SK-N-MC (cell line): ENCODE results near the gene CSTPP1.

Source experiments
- EZH2 ChIP-seq: fragments of 200-600 bp; sonication (generic); IDR thresholded peaks from one replicate; pipeline ENCODE4 v1.6.1; 2017; ENCODE audit warnings: antibody characterized with exemption
- FOXP2 ChIP-seq: optimal IDR thresholded peaks from 2 replicates; pipeline ENCODE3; 2011; ENCODE audit warnings: mild to moderate bottlenecking, moderate library complexity; ENCODE audit not compliant: insufficient read depth; ENCODE audit errors: extremely low read length, control extremely low read depth
- POLR2AphosphoS5 ChIP-seq: IDR thresholded peaks from 2 replicates; pipeline ENCODE4 v1.6.1; 2012; ENCODE audit warnings: mild to moderate bottlenecking, low read depth, low read length, borderline replicate concordance

- no peak for TF ChIP-seq POLR2AphosphoS5
- no peak for TF ChIP-seq EZH2
- no peak for TF ChIP-seq FOXP2
These were observed 227.3 kb downstream of the CSTPP1 start for GRCh38 chr11:47163898-47164297.
